Ovary (tissue), 3 donors: ENCODE data around the gene ZCCHC17.

Source experiments
- EP300 ChIP-seq: sonication (generic); formaldehyde crosslinking; IDR thresholded peaks from one replicate; pipeline ENCODE4 v1.6.1; 2017; ENCODE audit warnings: antibody characterized with exemption
- POLR2A ChIP-seq: fragments of 450-650 bp; IDR thresholded peaks from one replicate; pipeline ENCODE4 v1.6.1; 2017; ENCODE audit warnings: antibody characterized with exemption, mild to moderate bottlenecking, moderate library complexity
- TF ChIP-seq, protein P1 (sequence below), 3 donors: fragments of 450-650 bp in 2 of 3; fragments of 200-600 bp in 1 of 3; IDR thresholded peaks; one replicate each; pipeline versions ENCODE4 v1.5.1 to v1.8.0; 2016 to 2022; ENCODE audit warnings: antibody characterized with exemption in 3 of 3, mild to moderate bottlenecking in 1 of 3
- donor health status: DM: no; HTN: no; CAD: no.

GRCh38 chr1:31380181-31380580 lies 83.3 kb downstream of the ZCCHC17 start:
- TF ChIP-seq, protein P1, sequence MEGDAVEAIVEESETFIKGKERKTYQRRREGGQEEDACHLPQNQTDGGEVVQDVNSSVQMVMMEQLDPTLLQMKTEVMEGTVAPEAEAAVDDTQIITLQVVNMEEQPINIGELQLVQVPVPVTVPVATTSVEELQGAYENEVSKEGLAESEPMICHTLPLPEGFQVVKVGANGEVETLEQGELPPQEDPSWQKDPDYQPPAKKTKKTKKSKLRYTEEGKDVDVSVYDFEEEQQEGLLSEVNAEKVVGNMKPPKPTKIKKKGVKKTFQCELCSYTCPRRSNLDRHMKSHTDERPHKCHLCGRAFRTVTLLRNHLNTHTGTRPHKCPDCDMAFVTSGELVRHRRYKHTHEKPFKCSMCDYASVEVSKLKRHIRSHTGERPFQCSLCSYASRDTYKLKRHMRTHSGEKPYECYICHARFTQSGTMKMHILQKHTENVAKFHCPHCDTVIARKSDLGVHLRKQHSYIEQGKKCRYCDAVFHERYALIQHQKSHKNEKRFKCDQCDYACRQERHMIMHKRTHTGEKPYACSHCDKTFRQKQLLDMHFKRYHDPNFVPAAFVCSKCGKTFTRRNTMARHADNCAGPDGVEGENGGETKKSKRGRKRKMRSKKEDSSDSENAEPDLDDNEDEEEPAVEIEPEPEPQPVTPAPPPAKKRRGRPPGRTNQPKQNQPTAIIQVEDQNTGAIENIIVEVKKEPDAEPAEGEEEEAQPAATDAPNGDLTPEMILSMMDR (IDR thresholded peaks at IDR 0.05) = no peak
- TF ChIP-seq POLR2A (no peak), EP300 (no peak)
